ENCODE data around the gene ZNF93. TPM values are rescaled to one million over a fixed set of nuclear protein-coding genes. Genes with fewer than 3 reads are reported as not detected.

ZNF93 gene
- total and polyA plus RNA-seq, 2 of the 8 experiments (the other 6 are each of a cell fraction or from before 2014, with no cell fraction given) = 40.8 to 61.8 TPM

DNA sequence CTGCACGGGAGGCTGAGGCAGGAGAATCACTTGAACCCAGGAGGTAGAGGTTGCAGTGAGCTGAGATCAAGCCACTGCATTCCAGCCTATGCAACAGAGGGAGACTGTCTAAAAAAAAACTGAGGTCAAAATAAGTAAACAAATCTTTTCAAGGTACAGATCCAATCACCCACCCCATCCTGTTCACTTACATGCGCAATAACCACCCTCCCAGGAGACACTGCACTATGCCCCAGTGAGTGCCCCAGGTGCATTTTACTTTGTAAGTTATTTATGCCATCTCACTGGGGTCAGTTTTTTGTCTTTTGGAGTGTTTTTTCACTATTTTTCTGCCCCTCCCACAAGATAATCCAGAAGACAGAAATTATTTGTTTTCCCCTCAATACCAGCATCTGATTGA lies 42.0 kb upstream of the ZNF93 start:
- no peak overlapping the region for H2BK15ac ChIP-seq (ENCODE audit: low read length)
- no peak overlapping the region for H3K9ac ChIP-seq (replicated peaks in 1 of 4; ENCODE audit: extremely low read depth in 1 of 4, low read depth in 3 of 4, low read length in 3 of 4)
- H3K36me3 ChIP-seq (ENCODE audit: control insufficient read depth in 2 of 4, insufficient read depth in 4 of 4, low read length in 3 of 4) = peaks cover 0 to 29% (median 4%) of the 10 kb centered on the region in 4 experiments; a peak in 7 of 8 replicates
- H2AFZ ChIP-seq (ENCODE audit: low read length) = no peak overlapping the region
- no peak overlapping the region for H3K56ac ChIP-seq (replicated peaks; ENCODE audit: insufficient read length, low read depth, low read length)
- H4K91ac ChIP-seq (replicated peaks; ENCODE audit: insufficient read length, low read length) = no peak overlapping the region
- no peaks in the 10 kb centered on the region for H3K79me1 ChIP-seq (ENCODE audit: low read depth, low read length)
- no peak overlapping the region for H2BK20ac ChIP-seq (ENCODE audit: low read length)
- no peak for TF ChIP-seq BRCA1 (IDR thresholded peaks at IDR 0.05; ENCODE audit: low read depth, low read length)
- no peak for TF ChIP-seq EGR1 (IDR thresholded peaks at IDR 0.05; ENCODE audit: borderline replicate concordance, low read depth, low read length)
- no peak for TF ChIP-seq TAF7 (optimal IDR thresholded peaks at IDR 0.05; ENCODE audit: borderline replicate concordance, low read depth, low read length)
- TF ChIP-seq TBP (IDR thresholded peaks at IDR 0.05; ENCODE audit: low read depth, low read length) = no peak
- no peak overlapping the region for H4K5ac ChIP-seq (ENCODE audit: insufficient read length, low read depth, low read length)
- no peak overlapping the region for H2AK5ac ChIP-seq (ENCODE audit: low read depth, low read length)
- H3K23ac ChIP-seq (ENCODE audit: insufficient read length) = no peak overlapping the region
- no peak overlapping the region for H3K27ac ChIP-seq (ENCODE audit: low read depth, low read length)
- FAIRE-seq = no peak
- DNase-seq (ENCODE audit: low read depth in 1 of 2, low spot score in 2 of 2) = no peak
- H2BK12ac ChIP-seq (ENCODE audit: low read depth, low read length) = no peak overlapping the region
- ChIA-PET CTCF (ENCODE audit: partially characterized antibody) (no interaction called here), POLR2A (ENCODE audit: partially characterized antibody) (interaction anchor here (1.2 to 8.5 kb wide), 4 partner anchors 12 to 44 kb away, joined by 3 to 40 read pairs (median 14); partner anchors contain the start of genes ZNF506 and ZNF93)
- no peaks in the 10 kb centered on the region; the same call in 1 of the 2 replicates for H3K23me2 ChIP-seq (ENCODE audit: low read depth, low read length)
- WGBS, 2 experiments (ENCODE audit: extremely low coverage in 1 of 2, insufficient coverage in 1 of 2, insufficient read length in 1 of 2, insufficient replicate concordance in 2 of 2, low coverage in 1 of 2, low lambda C conversion rate in 2 of 2, missing lambda C conversion rate in 1 of 2) = 96% methylated on average over 2 of the region's 2 CpGs; no CpG with 5 or more reads in 1 of the 2 experiments
- no peak overlapping the region for H3K4me3 ChIP-seq (ENCODE audit: extremely low read depth in 1 of 4, insufficient read depth in 2 of 4, low read depth in 3 of 4, low read length in 4 of 4)
- H2BK5ac ChIP-seq (ENCODE audit: low read depth, low read length) = no peak overlapping the region
- H3K27me3 ChIP-seq (replicated peaks in 1 of 4; ENCODE audit: control insufficient read depth in 3 of 4, extremely low read depth in 1 of 4, insufficient read depth in 3 of 4, low read length in 3 of 4) = no peaks in the 10 kb centered on the region
- H4K8ac ChIP-seq (ENCODE audit: extremely low read depth, insufficient read depth, low read length) = no peak overlapping the region
- H3K4ac ChIP-seq (replicated peaks; ENCODE audit: insufficient read length, low read depth, low read length) = no peak overlapping the region
- no peak overlapping the region for H3K18ac ChIP-seq (ENCODE audit: extremely low read depth, low read length)
- no peaks in the 10 kb centered on the region for H3K9me3 ChIP-seq (ENCODE audit: insufficient read depth in 2 of 2, low read depth in 1 of 2, low read length in 1 of 2)
- peaks cover 0 to 52% of the 10 kb centered on the region in 2 experiments; a peak in 3 of 4 replicates for H3K79me2 ChIP-seq (ENCODE audit: control insufficient read depth in 1 of 2, insufficient read depth in 2 of 2, low read length in 2 of 2)
- no peak overlapping the region; a peak in 1 of 4 replicates for H3K4me2 ChIP-seq (ENCODE audit: insufficient read depth in 1 of 2, low read depth in 2 of 2, low read length in 2 of 2)
- H3K14ac ChIP-seq (ENCODE audit: insufficient read length) = no peak overlapping the region
- peaks cover 0 to 2% (median 0%) of the 10 kb centered on the region in 4 experiments; a peak in 3 of 7 replicates for H3K4me1 ChIP-seq (replicated peaks in 1 of 4; ENCODE audit: control insufficient read depth in 3 of 4, insufficient read depth in 4 of 4, low read length in 3 of 4)
- no peak overlapping the region for H2BK120ac ChIP-seq (replicated peaks; ENCODE audit: low read depth, low read length)
- peaks cover 0 to 2% of the 10 kb centered on the region in 2 experiments for H4K20me1 ChIP-seq (replicated peaks in 1 of 2; ENCODE audit: control insufficient read depth in 1 of 2, insufficient read depth in 2 of 2, low read length in 2 of 2)

Measured in H1 (cell line).